Nephron progenitor cell (in vitro differentiated cells): ENCODE data around the gene GPX8.

Source experiments
- DNase-seq: peaks from one replicate; pipeline ENCODE4 v3.0.0; 2021
- H3K27ac Mint-ChIP-seq: 2 replicates; pipeline ENCODE4 v1.8.0; 2021; ENCODE audit warnings: mild to moderate bottlenecking, moderate library complexity, mixed read lengths
- H3K27me3 Mint-ChIP-seq: 2 replicates; pipeline ENCODE4 v1.8.0; 2021; ENCODE audit warnings: mild to moderate bottlenecking, low read depth, mixed read lengths; ENCODE audit not compliant: poor library complexity
- H3K36me3 Mint-ChIP-seq: 2 replicates; pipeline ENCODE4 v1.8.0; 2021; ENCODE audit warnings: low read depth, mixed read lengths
- H3K4me1 Mint-ChIP-seq: 2 replicates; pipeline ENCODE4 v1.8.0; 2021; ENCODE audit warnings: mixed read lengths
- H3K4me3 Mint-ChIP-seq: 2 replicates; pipeline ENCODE4 v1.8.0; 2021; ENCODE audit warnings: mild to moderate bottlenecking, moderate library complexity, mixed read lengths
- H3K9me3 Mint-ChIP-seq: 2 replicates; pipeline ENCODE4 v1.8.0; 2021; ENCODE audit warnings: mild to moderate bottlenecking, moderate library complexity, mixed read lengths
- TF ChIP-seq, protein P1 (sequence below): fragments of 200-600 bp; sonication (generic); IDR thresholded peaks from 2 replicates; pipeline ENCODE4 v1.5.0; 2021; ENCODE audit warnings: antibody characterized with exemption

Gene GPX8

DNA sequence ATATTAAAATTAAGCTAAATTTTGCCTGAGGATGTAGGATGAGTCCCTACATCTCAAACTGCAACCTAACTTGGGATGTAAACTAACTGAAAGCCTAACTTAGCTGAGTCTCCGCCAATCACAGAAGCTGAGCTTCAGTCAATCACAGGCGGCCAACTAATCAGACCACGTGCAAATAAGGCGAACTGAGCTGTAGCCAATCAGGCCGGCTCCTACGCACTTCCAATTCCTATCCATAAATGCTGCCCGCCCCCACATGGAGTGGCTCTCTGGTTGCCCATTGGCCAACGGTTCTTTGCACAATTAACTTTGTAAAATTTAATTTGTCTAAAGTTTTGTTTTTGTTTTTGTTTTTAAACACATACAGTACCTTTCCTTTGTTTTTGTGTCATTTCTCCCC lies 13.9 kb upstream of the GPX8 start:
- TF ChIP-seq, protein P1, sequence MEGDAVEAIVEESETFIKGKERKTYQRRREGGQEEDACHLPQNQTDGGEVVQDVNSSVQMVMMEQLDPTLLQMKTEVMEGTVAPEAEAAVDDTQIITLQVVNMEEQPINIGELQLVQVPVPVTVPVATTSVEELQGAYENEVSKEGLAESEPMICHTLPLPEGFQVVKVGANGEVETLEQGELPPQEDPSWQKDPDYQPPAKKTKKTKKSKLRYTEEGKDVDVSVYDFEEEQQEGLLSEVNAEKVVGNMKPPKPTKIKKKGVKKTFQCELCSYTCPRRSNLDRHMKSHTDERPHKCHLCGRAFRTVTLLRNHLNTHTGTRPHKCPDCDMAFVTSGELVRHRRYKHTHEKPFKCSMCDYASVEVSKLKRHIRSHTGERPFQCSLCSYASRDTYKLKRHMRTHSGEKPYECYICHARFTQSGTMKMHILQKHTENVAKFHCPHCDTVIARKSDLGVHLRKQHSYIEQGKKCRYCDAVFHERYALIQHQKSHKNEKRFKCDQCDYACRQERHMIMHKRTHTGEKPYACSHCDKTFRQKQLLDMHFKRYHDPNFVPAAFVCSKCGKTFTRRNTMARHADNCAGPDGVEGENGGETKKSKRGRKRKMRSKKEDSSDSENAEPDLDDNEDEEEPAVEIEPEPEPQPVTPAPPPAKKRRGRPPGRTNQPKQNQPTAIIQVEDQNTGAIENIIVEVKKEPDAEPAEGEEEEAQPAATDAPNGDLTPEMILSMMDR, result no peak
- Mint-ChIP-seq H3K36me3 (no peaks in the 10 kb centered on the region), H3K27ac (no peak overlapping the region), H3K9me3 (no peaks in the 10 kb centered on the region), H3K27me3 (peaks cover 16% of the 10 kb centered on the region), H3K4me1 (peaks cover 9% of the 10 kb centered on the region), H3K4me3 (no peak overlapping the region)
- DNase-seq, result no peak

DNA sequence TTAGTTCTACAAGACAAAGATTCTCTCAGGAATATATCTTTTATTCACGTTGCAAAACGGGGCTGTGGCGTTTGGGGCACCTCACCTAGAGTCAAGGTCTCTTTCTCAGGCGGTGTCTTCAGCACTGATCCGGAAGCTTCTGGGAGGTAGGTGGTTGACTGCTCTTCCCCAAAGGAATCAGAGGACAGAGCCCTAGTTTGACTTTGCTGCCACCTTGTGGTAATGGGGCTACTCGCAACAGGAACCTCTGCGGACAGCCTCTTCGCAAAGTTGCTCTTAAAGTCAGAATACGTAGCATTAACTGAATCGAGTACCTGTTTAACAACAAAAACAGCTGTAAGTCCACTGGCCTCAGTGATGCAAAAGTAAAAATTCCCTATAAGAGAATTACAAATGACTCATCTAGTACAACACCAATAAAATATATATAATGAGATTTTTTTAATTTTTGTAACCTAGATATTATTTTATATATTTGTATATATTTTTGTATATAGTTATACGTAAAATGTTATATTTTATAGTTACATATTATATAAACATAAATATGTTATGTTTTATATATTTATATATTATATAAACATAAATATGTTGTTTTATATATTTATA lies 13.3 kb upstream of the GPX8 start:
- peak; percentile 87 for DNase-seq

DNA sequence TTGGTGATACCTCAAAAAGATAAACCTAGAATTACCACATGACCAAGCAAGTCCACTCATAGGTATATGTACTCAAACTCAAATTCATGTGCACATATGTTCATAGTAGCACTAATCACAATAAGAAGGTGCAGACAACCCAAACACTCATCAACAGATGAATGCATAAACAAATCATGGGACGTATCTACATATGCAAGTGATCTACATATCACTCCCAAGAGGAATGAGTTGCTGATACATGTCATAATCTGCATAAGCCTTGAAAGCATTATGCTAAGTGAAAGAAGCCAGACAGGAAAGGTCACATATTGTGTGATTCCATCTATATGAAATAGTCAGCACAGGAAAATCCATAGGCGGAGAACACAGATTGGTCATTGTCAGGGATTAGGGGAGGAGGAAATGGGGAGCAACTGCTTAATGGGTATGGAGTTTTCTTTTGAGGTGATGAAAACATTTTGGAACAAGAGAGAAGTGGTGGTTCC lies 10.6 kb upstream of the GPX8 start:
- Mint-ChIP-seq H3K36me3 (no peaks in the 10 kb centered on the region), H3K9me3 (no peaks in the 10 kb centered on the region), H3K4me1 (peaks cover 5% of the 10 kb centered on the region), H3K4me3 (no peak overlapping the region), H3K27me3 (peaks cover 21% of the 10 kb centered on the region), H3K27ac (no peak overlapping the region)
- TF ChIP-seq, protein P1, result no peak
- DNase-seq, result no peak

More for the DNA sequence above, 13.3 kb upstream of the GPX8 start:
- Mint-ChIP-seq H3K36me3 (no peaks in the 10 kb centered on the region), H3K27me3 (peaks cover 19% of the 10 kb centered on the region), H3K4me3 (no peak overlapping the region), H3K9me3 (no peaks in the 10 kb centered on the region), H3K27ac (no peak overlapping the region), H3K4me1 (peaks cover 5% of the 10 kb centered on the region)
- TF ChIP-seq, protein P1, result peak; percentile 91

DNA sequence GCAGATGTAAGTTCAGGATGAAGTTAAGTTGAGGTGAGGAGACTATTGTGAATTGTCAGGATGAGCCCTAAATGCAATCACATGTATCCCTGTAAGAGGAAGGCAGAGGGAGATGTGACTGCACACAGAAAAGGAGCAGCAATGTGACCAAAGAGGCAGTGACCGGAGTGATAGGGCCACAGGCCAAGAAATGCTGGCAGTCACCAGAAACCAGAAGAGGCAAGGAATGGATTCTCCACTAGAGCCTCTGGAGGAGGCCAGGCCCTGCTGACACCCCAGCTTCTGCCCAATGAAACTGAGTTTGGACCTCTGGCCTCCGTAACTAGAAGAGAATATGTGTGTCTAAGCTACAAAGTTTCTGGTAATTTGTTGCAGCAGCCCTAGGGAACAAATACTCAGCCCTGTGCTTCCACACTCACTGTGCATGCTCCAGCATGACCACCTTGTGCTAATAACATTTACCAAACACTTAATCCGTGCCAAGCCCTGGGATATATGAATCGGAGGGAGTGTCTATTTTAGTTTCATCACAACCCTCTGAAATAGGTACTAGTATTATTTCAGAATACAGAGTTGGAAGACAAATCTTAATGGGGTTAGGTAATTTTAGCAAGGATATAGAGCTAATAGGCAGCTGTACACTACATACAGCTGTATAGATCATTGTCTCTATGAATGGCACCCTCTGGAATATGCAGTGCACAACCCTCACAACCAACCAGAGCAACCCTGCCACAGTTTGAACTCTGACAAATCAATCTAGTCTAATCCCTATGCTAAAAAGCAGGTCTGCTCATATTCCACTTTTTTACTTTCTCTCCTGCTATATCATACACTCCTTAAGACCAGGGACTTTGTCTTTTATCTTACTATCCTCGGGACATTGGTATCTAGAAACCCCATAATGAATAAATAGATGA lies 7.8 kb upstream of the GPX8 start:
- no peak for DNase-seq
- no peak overlapping the region for H3K27ac Mint-ChIP-seq
- TF ChIP-seq, protein P1, result no peak
- H3K9me3 Mint-ChIP-seq, result peaks cover 8% of the 10 kb centered on the region
- no peaks in the 10 kb centered on the region for H3K36me3 Mint-ChIP-seq
- H3K4me3 Mint-ChIP-seq, result no peak overlapping the region
- H3K4me1 Mint-ChIP-seq, result no peaks in the 10 kb centered on the region
- peaks cover 33% of the 10 kb centered on the region for H3K27me3 Mint-ChIP-seq

DNA sequence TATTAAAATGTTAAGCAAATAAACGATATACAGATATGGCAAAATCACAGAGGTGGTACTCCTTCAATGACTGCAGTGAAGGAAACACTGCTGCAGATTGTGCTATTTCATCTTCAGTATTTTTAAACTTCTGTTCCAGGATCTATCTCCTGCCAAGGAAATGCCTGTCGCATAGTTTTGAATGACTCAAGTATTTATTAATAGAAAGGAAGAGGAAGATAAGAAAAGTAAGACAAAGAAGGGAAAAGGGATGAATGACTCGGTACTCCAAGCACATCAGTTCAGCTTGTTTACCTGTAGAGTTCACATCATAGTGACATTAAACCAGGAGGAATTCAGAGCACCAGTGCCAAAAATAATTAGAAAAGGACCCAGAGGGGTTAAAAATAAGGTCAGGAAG lies 5.1 kb upstream of the GPX8 start:
- TF ChIP-seq, protein P1, result no peak
- Mint-ChIP-seq H3K27me3 (peaks cover 40% of the 10 kb centered on the region), H3K9me3 (peaks cover 8% of the 10 kb centered on the region), H3K4me1 (peaks cover 5% of the 10 kb centered on the region), H3K36me3 (no peaks in the 10 kb centered on the region), H3K4me3 (no peak overlapping the region), H3K27ac (no peak overlapping the region)
- no peak for DNase-seq
